Osteoblast (primary cell): ENCODE results near the gene PPP6R1. TPM values are rescaled to one million over a fixed set of nuclear protein-coding genes. Genes with fewer than 3 reads are reported as not detected.

Experiments
- DNase-seq: peaks from one replicate; pipeline ENCODE4 v3.0.0; 2011; ENCODE audit warnings: low spot score, mixed read lengths; ENCODE audit not compliant: insufficient read length; ENCODE audit errors: missing footprints
- H2AFZ ChIP-seq: 2 replicates; pipeline ENCODE4 v1.6.0; 2011; ENCODE audit warnings: mild to moderate bottlenecking, low read length
- H3K27ac ChIP-seq: 2 replicates; pipeline ENCODE4 v1.5.1; 2011; ENCODE audit warnings: mild to moderate bottlenecking, low read depth, low read length, moderate library complexity
- H3K27me3 ChIP-seq: 2 replicates; pipeline ENCODE4 v1.6.0; 2012; ENCODE audit warnings: mild to moderate bottlenecking, control low read depth, inconsistent platforms, low read length, moderate library complexity; ENCODE audit not compliant: insufficient read depth
- H3K36me3 ChIP-seq: 2 replicates; pipeline ENCODE4 v1.5.1; 2011; ENCODE audit warnings: mild to moderate bottlenecking, low read length, control low read depth, moderate library complexity; ENCODE audit not compliant: insufficient read depth
- H3K4me1 ChIP-seq: 2 replicates; pipeline ENCODE4 v1.5.1; 2011; ENCODE audit warnings: mild to moderate bottlenecking, low read length, control low read depth, moderate library complexity; ENCODE audit not compliant: insufficient read depth
- H3K4me2 ChIP-seq: 2 replicates; pipeline ENCODE4 v1.6.0; 2011; ENCODE audit warnings: mild to moderate bottlenecking, low read length; ENCODE audit not compliant: insufficient read depth
- H3K4me3 ChIP-seq: fragments of 200-600 bp; sonication (generic); 3 replicates; pipeline ENCODE4 v1.5.1; 2012; ENCODE audit warnings: mild to moderate bottlenecking, low read length, inconsistent platforms; ENCODE audit not compliant: insufficient read depth
- H3K79me2 ChIP-seq: 2 replicates; pipeline ENCODE4 v1.6.0; 2012; ENCODE audit warnings: mild to moderate bottlenecking, low read length, control low read depth, inconsistent platforms; ENCODE audit not compliant: insufficient read depth
- H3K9me3 ChIP-seq: 2 replicates; pipeline ENCODE4 v1.5.1; 2011; ENCODE audit warnings: low read depth, low read length, control low read depth
- H4K20me1 ChIP-seq: 2 replicates; pipeline ENCODE4 v1.6.0; 2012; ENCODE audit warnings: mild to moderate bottlenecking, low read length, control low read depth; ENCODE audit not compliant: insufficient read depth
- CTCF ChIP-seq: IDR thresholded peaks from 2 replicates; pipeline ENCODE4 v1.5.1; 2011; ENCODE audit warnings: mild to moderate bottlenecking, low read depth, low read length, moderate library complexity; ENCODE audit errors: extremely low read depth
- total RNA-seq: library from RNA; depleted of rRNA; stranded (reverse); fragments of >200 nt; gene quantifications from 2 replicates; pipeline ENCODE4 v1.2.3, GENCODE V29; 2012

Gene PPP6R1
- total RNA-seq, 1 donor: 32.6 TPM

GRCh38 chr19:55253842-55254624 lies 4.8 kb downstream of the PPP6R1 start:
- no peak for TF ChIP-seq CTCF
- peaks cover 86% of the 10 kb centered on the region for H4K20me1 ChIP-seq
- H3K27ac ChIP-seq: no peak overlapping the region
- no peaks in the 10 kb centered on the region for H3K27me3 ChIP-seq
- no peak overlapping the region for H3K4me3 ChIP-seq
- no peak overlapping the region for H3K4me2 ChIP-seq
- H3K36me3 ChIP-seq: peaks cover 4% of the 10 kb centered on the region
- H3K9me3 ChIP-seq: no peaks in the 10 kb centered on the region
- H3K79me2 ChIP-seq: peaks cover 97% of the 10 kb centered on the region
- DNase-seq: no peak
- no peak overlapping the region for H2AFZ ChIP-seq
- peaks cover 26% of the 10 kb centered on the region for H3K4me1 ChIP-seq

GRCh38 chr19:55252760-55253663 lies 5.8 kb downstream of the PPP6R1 start:
- no peak for DNase-seq
- no peak overlapping the region for H3K27ac ChIP-seq
- no peak for TF ChIP-seq CTCF
- H3K79me2 ChIP-seq: peaks cover 99% of the 10 kb centered on the region
- H3K9me3 ChIP-seq: no peaks in the 10 kb centered on the region
- H4K20me1 ChIP-seq: peaks cover 96% of the 10 kb centered on the region
- no peak overlapping the region for H3K4me2 ChIP-seq
- no peak overlapping the region for H3K4me3 ChIP-seq
- H3K4me1 ChIP-seq: peaks cover 26% of the 10 kb centered on the region
- H2AFZ ChIP-seq: no peak overlapping the region
- H3K36me3 ChIP-seq: peaks cover 4% of the 10 kb centered on the region
- H3K27me3 ChIP-seq: no peaks in the 10 kb centered on the region

GRCh38 chr19:55251341-55252081 lies 7.3 kb downstream of the PPP6R1 start:
- H3K27ac ChIP-seq: peak overlapping the region; percentile 12

More at GRCh38 chr19:55251341-55252081, 7.3 kb downstream of the PPP6R1 start:
- no peaks in the 10 kb centered on the region for H3K27me3 ChIP-seq
- H3K4me1 ChIP-seq: peaks cover 13% of the 10 kb centered on the region
- H3K36me3 ChIP-seq: peaks cover 8% of the 10 kb centered on the region
- H4K20me1 ChIP-seq: peaks cover 96% of the 10 kb centered on the region
- no peaks in the 10 kb centered on the region for H3K9me3 ChIP-seq
- H2AFZ ChIP-seq: no peak overlapping the region
- DNase-seq: peak; percentile 90
- peaks cover 99% of the 10 kb centered on the region for H3K79me2 ChIP-seq
- TF ChIP-seq CTCF: no peak
- no peak overlapping the region for H3K4me3 ChIP-seq
- no peak overlapping the region for H3K4me2 ChIP-seq
